ENCODE data around the gene MISP.
"Not testable (repeated sequence)": the region's sequence is repeated elsewhere in the genome, so short reads cannot be mapped to it uniquely, and the experiment has no call there.

Gene MISP

DNA sequence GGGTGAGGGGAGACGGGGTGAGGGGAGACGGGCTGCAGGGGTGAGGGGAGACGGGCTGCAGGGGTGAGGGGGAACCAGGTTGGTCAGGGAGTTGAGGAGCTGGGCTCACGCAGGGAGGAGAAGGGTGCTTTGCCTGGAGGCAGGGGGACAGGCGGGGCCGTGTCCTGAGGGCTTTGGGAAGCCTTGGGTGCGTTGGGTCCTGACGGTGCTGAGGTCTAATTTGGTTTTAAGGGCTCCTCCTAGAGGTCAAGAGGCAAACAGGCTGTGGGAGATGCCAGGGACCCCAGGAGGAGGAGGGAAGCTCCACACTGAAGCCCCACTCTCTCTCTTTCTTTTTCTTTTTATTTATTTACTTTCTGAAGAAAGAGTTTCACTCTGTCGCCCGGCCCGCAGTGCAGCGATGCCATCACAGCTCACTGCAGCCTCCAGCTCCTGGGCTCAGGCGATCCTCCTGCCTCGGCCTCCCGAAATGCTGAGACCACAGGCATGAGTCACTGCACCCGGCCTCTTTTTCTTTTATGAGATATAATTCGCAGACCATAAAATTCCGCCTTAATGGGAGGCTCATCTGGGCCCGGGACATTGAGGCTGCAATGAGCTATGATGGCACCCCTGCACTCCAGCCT is 9.3 kb upstream of the MISP start:
- intact Hi-C loops (cut with DNase I) = no loop called here
- DNase-seq = no peak

DNA sequence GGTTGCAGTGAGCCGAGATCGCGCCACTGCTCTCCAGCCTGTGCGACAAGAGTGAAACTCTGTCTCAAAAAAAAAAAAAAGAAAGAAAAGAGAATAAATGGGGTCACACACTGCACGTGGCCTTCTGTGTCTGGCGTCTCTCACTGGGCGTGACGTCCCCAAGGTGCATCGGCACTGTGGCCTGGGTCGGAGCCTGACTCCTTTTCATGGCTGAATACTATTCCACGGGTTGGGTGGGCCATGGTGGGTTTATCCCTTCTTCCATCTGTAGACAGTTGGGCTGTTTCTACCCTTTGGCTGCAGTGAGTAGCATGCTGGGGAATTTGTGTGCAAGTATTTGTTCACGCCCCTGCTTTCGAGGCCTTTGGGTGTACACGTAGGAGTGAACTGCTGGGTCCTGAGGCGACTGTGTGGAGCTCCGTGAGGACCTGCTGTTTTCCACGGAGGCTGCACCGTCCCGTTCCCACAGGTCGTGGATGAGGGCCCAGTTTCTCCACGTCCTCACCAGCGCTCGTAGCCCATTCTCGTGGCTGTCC is 8.3 kb upstream of the MISP start:
- no peak for DNase-seq
- intact Hi-C loops (cut with DNase I) = no loop called here

DNA sequence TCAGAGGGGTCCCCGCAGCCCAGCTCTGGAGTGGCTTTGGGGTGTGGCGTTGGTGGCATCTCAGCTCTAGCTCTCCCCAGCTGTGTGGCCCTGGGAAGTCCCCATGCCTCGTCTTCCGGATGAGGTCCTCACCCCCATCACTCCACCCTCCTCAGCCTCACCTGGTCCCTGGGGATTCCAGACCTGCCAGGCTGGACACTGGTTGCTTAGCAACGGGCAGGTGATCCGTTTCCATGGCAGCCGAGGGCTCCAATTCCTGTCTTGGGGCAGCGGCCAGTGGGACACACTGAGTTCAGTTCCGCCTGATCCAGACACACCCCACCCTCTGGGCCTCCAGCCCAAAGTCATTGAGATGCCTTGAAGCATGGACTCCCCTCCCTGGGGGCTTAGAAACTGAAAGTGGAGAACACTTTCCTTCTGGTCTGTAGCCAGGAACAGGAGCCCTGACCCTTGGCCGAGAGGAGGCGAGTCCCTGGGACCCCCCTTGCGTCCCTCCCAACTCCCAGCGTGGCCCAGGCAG is 7.7 kb upstream of the MISP start:
- intact Hi-C loops (cut with DNase I) = no loop called here
- peak in 2 of 42 donors; percentile 15 to 42 for DNase-seq

DNA sequence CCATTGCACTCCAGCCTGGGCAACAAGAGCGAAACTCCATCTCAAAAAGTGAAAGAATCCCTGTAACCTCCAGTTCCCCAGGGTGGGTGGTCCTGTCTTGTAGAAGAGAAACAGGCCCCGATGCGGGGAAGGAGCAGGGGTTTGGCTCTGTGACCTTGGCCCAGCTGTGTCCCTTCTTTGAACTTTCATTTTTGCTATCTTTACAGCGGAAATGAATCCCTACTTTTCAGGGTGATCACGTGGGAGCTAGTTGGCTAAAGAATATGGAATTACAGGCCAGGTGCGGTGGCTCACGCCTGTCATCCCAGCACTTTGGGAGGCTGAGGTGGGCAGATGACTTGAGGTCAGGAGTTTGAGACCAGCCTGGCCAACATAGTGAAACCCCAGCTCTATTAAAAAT is 5.8 kb upstream of the MISP start:
- intact Hi-C loops (cut with DNase I); DNase-seq: not testable (repeated sequence)

DNA sequence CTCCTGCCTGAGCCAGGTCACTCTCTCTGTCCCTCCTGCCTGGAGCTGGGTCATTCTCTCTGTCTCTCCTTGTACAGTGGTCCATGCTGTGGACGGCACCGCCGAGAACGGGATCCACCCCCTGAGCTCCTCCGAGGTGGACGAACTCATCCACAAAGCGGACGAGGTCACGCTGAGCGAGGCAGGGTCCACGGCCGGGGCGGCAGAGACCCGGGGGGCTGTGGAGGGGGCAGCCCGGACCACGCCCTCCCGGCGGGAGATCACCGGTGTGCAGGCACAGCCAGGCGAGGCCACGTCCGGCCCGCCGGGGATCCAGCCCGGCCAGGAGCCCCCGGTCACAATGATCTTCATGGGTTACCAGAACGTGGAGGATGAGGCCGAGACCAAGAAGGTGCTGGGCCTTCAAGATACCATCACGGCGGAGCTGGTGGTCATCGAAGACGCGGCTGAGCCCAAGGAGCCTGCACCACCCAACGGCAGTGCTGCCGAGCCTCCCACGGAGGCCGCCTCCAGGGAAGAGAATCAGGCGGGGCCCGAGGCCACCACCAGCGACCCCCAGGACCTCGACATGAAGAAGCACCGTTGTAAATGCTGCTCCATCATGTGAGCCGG is 4.6 kb upstream of the MISP start:
- no peak for DNase-seq
- intact Hi-C loops (cut with DNase I) = no loop called here

DNA sequence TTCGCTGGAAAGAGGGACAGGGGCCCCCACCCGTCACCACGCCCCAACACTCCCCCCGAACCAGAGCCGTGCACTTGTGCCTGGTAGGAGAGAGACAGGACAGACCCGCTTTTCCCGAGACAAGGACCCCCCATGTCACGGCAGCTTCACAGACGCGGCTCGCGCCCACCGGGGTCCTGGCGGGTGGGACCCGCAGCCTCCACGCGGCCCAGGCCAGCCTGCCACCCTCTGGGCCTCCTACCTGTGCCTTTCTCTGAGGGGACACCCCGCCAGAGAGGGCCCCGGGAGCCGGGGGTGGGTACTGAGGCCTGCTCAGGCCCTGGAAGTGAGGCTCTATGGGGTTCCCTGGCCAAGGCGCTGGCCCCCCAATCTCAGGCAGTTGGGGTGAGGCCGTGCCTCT is 4.0 kb upstream of the MISP start:
- intact Hi-C loops (cut with DNase I) = no loop called here
- DNase-seq = no peak

DNA sequence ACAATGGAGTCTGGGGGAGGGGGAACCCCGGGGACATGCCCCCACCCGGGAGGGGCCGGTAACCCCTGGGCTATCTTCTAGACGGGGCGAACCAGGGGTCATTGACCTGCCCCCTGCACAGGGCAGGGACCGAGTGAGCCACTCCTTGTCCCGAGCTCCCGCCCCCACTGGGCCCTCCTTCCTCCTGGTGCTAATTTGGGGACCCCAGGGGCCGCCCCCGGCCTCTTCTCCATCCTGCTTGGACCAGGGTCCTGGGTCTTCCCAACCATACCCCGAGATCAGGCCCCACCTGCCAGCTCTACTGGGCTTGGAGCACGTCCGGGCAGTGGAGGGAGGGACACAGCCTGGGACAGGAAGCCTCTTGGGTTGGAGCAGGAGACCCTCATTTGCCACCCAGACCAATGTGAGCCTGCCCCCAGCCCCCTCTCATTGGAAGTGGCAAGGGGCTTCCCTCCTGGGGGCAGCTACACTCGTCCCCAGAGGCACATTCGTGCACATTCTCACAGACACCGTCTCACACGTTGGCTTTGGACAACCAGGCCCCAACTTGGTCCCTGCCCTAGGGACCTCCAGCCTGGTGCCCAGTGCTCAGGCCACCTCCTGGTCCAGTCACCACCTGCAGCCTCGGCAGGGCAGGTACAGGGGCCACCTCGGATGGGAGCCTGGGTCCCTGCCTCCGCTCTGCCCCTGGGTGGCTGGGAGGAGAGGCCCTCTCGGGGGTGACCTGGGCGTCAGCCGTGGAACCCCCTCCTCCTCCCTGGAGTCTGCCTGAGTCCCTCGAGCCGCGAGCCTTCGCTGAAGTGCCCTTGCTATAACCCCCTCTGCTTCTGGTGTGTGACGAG is 3.3 kb upstream of the MISP start:
- DNase-seq = no peak
- intact Hi-C loops (cut with DNase I) = no loop called here

DNA sequence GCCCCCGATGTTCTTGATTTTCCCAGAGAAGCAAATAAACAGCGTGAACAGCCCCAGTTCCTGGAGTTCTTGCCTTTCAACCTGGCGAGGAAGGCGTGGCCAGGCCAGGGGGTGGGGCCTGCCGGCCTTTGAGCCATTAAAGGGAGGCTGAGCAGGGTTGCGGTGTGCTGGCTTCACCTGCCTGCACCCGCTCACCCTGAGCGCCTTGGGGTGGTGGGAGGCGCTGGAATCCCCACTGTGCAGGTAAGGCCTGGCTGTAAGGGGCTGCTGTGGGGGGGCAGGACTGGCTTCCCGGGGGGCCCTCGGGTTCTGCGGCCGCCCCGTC is 2.7 kb upstream of the MISP start:
- intact Hi-C loops (cut with DNase I) = no loop called here
- DNase-seq = no peak

DNA sequence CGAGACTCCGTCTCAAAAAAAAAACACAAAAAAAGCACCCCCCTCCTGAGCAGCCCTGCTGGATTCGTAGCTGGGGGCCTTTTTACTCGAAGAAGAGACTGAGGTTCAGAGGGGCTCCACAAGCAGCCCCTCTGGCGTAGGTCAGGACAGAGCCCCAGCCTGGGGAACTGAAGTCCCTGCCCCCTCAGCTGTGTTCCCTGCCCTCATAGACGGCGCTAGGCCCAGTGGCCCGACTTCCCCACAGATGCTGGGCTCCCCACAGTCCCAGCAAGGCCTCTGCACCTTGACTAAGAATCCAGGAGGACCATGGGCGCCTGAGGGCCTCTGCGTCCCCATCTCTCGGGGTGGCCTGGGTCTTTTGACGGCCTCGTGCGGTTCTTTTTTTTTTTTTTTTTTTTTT is 1.1 kb upstream of the MISP start:
- intact Hi-C loops (cut with DNase I) = no loop called here
- DNase-seq = no peak

DNA sequence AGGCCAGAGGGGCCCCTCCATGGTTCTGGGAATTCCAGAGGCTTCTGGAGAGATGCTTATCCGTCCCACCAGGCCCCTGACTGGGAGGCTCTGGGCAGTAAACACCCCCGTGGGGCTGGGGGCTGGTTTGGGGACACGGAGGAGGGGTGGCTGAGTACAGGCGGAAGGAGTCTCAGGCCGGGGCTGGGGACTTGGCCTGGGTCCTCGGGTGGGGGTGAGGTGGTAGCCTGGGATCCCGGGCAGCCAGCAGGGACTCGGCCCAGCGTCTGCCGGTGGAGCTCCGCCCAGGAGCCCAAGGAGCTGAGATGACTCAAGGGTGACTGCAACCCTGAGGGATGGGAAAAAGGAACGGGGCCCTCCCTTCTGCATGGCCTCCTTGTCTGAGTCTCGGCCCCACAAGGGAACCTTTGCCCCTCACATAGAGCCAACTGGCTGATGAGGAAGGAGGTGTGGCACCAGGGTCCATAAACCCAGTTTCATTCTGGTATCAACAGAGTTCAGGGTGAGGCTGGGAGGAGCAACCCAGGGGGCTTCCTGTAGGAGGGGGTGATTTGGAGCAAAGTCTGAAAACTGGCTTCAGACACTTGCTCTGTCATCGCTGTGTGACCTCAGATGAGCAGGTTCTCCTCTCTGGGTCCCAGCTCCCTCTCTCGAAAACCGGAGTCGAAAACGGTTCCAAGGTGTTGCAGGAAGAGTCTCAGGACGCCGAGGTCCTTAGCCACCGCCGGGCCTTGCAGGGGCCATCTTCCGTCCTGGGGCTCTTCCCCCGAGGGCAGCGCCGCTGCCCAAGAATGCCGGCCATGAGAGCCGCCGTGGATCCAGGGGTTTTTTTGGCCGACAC is 809 bp downstream of the MISP start:
- intact Hi-C loops (cut with DNase I) = no loop called here
- no peak for DNase-seq

DNA sequence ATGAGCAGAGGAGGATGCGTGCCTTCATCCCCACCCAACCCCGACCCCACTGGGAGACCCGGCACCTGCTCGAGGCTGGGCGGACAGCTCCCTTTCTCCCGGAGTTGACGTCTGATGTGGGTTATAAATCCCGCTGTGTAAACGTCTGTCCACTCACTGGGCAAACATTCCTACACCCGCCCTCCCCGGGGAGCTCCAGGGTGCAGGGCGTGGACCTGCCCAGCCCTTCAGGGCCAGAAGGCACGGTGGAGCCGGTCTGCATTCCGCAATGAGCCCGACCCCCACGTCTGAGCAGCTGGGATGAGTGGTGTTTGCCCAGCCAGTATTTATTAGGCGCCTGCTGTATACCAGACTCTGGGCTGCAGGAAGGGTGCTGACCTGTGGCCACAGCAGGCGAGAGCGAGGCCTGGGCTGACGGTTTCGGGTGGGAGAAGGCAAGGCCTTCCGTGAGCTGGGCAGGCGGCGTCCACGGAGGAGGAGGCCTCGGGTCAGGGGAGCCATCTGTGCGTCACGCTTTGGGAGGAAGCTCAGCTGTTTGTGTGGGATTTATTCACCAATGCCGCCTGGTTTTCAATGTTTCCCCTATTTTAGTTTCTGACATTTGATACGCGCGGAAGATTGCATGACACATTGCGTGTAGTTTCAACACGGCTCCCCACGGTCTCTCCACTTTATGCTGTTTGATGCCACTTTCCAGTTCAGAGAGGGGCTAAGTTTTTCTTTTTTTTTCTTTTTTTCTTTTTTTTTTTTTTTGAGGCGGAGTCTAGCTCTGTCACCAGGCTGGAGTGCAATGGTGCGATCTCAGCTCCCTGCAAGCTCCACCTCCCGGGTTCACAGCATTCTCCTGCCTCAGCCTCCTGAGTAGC is 2.0 kb downstream of the MISP start:
- intact Hi-C loops (cut with DNase I) = no loop called here
- no peak for DNase-seq

DNA sequence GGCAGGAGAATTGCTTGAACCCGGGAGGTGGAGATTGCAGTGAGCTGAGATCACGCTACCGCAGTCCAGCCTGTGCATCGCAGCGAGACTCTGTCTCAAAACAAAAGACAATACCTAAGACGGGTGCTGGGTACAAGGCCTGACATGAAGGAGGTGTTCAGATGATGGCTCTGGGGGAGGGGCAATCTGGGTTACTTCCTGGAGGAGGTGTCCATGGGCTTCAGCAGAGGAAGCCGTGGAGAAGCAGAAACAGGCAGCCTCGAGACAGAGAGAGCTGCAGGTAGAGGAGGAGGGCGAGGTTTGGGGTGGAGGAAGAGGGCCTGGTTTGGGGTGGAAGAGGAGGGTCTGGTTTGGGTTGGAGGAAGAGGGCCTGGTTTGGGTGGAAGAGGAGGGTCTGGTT is 3.6 kb downstream of the MISP start:
- intact Hi-C loops (cut with DNase I) = no loop called here

DNA sequence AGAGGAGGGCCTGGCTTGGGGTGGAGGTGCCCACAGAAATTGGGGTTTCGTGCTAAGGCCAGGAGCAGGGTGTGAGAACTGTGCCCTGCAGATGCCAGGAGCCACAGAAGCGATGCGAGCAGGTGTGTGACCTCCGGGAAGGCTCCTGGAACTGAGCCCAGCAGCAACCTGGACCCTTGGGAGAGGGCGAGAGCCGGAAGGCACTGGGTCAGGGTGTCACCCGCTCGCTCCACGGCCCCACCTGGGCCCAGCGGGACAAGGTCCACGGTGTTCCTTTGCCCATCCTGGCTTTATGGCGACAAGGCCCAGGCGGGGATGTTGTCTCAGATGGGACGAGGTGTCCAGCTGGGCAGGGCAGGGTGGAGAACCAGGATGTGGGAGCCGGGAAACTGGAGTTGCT is 4.2 kb downstream of the MISP start:
- intact Hi-C loops (cut with DNase I) = no loop called here
- no peak for DNase-seq

More for the DNA sequence above, 3.6 kb downstream of the MISP start:
- no peak for DNase-seq

DNA sequence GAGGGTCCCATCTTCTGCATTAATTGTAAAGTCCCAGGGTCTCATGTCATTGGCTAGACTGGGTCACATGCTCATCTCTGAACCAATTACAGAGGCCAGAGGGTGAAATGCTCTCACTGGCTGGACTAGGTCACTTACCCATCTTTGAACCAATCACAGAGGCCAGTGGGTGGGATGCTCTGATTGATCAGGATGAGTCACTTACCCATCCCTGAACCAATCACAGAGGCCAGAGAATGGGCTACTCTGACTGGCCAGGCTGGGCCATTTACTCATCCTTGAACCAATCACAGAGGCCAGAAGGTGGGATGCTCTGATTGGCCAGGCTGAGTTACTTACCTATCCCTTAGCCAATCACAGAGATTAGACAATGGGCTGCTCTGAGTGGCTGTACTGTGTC is 5.3 kb downstream of the MISP start:
- intact Hi-C loops (cut with DNase I) = no loop called here
- DNase-seq = no peak

DNA sequence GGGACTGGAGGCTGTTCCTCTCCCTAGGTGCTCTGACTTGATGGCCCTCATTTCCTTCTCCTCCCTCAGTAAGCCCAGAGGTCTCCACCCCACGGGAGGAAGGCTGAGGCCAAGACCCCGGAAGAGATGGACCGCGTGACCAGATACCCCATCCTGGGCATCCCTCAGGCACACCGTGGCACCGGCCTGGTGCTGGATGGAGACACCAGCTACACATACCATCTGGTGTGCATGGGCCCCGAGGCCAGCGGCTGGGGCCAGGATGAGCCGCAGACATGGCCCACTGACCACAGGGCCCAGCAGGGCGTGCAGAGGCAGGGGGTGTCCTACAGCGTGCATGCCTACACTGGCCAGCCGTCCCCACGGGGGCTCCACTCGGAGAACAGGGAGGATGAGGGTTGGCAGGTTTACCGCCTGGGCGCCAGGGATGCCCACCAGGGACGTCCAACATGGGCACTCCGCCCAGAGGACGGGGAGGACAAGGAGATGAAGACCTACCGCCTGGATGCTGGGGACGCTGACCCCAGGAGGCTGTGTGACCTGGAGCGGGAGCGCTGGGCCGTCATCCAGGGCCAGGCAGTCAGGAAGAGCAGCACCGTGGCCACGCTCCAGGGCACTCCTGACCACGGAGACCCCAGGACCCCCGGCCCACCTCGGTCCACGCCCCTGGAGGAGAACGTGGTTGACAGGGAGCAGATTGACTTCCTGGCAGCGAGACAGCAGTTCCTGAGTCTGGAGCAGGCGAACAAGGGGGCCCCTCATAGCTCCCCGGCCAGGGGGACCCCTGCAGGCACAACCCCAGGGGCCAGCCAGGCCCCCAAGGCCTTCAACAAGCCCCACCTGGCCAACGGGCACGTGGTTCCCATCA is 6.1 kb downstream of the MISP start:
- DNase-seq = no peak
- intact Hi-C loops (cut with DNase I) = no loop called here

DNA sequence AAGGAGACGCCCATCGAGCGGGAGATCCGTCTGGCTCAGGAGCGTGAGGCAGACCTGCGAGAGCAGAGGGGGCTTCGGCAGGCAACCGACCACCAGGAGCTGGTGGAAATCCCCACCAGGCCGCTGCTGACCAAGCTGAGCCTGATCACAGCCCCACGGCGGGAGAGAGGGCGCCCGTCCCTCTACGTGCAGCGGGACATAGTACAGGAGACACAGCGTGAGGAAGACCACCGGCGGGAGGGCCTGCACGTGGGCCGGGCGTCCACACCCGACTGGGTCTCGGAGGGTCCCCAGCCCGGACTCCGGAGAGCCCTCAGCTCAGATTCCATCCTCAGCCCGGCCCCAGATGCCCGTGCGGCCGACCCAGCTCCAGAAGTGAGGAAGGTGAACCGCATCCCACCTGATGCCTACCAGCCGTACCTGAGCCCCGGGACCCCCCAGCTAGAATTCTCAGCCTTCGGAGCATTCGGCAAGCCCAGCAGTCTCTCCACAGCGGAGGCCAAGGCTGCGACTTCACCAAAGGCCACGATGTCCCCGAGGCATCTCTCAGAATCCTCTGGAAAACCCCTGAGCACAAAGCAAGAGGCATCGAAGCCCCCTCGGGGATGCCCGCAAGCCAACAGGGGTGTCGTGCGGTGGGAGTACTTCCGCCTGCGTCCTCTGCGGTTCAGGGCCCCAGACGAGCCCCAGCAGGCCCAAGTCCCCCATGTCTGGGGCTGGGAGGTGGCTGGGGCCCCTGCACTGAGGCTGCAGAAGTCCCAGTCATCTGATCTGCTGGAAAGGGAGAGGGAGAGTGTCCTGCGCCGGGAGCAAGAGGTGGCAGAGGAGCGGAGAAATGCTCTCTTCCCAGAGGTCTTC is 7.1 kb downstream of the MISP start:
- no peak for DNase-seq
- intact Hi-C loops (cut with DNase I) = no loop called here

DNA sequence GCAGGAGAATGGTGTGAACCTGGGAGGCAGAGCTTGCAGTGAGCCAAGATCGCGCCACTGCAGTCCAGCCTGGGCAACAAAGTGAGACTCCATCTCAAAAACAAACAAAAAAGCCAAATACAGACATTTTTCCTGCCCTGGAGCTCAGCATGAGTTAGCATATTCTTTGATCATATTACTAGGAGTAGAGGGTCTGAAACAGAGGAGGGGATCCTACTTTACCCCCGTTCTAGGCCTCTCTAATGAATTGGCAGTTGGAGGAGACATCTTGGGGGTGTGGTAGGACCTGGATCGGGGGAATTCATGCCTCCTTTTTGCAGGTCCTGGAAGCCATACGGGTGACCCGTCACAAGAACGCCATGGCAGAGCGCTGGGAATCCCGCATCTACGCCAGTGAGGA is 12.3 kb downstream of the MISP start:
- DNase-seq = no peak
- intact Hi-C loops (cut with DNase I) = no loop called here

Data from head of caudate nucleus (tissue), 42 donors.